ENCODE results near the gene DPEP1. TPM values are rescaled to one million over a fixed set of nuclear protein-coding genes. Genes with fewer than 3 reads are reported as not detected.

DPEP1 gene
- total RNA-seq: not detected
- not detected for total RNA-seq (2013)

- Histone ChIP-seq H3K27ac (ENCODE audit: low read length) (no peak within 1 kb of the TSS), H3K4me3 (ENCODE audit: low read length) (no peak within 1 kb of the TSS), H3K27me3 (ENCODE audit: control insufficient read depth, insufficient read depth, low read length) (no peaks in the 10 kb centered on the region), H3K9me3 (ENCODE audit: control insufficient read depth, insufficient read depth, low read length) (peaks cover 13% of the 10 kb centered on the region), H3K4me1 (ENCODE audit: control insufficient read depth, insufficient read depth, low read length) (peaks cover 22% of the 10 kb centered on the region), H3K36me3 (ENCODE audit: control insufficient read depth, insufficient read depth, low read length) (no peaks in the 10 kb centered on the region)
- WGBS (ENCODE audit: insufficient coverage): 68% methylated on average over 19 of the region's 19 CpGs
- TF ChIP-seq CTCF (IDR thresholded peaks at IDR 0.05): no peak
- Mint-ChIP-seq H3K36me3 (no peaks in the 10 kb centered on the region), H3K4me3 (no peak within 1 kb of the TSS), H3K27ac (no peak within 1 kb of the TSS), H3K9me3 (peaks cover 2 to 3% of the 10 kb centered on the region in 2 donors), H3K27me3 (ENCODE audit: low read depth in 2 of 2) (peaks cover 0 to 7% of the 10 kb centered on the region in 2 donors), H3K4me1 (peaks cover 12 to 14% of the 10 kb centered on the region in 2 donors)
- intact Hi-C loops (cut with micrococcal nuclease): no loop called here
- ATAC-seq (no peak), DNase-seq (no peak)
Observed at GRCh38 chr16:89613231-89613953, at the start of gene DPEP1. Gene DPEP1 (plus strand): TSS chr16:89613642. CDS start chr16:89630411, 16,769 bp downstream.

GRCh38 chr16:89564476-89565255 lies 48.8 kb upstream of the DPEP1 start:
- H3K36me3 ChIP-seq (ENCODE audit: control insufficient read depth, insufficient read depth, low read length): peaks cover 37% of the 10 kb centered on the region
- DNase-seq (no peak), ATAC-seq (no peak)
- 81% methylated on average over 22 of the region's 22 CpGs for WGBS (ENCODE audit: insufficient coverage)
- no peaks in the 10 kb centered on the region for H3K27me3 ChIP-seq (ENCODE audit: control insufficient read depth, insufficient read depth, low read length)
- Mint-ChIP-seq H3K9me3 (no peaks in the 10 kb centered on the region), H3K27me3 (ENCODE audit: low read depth in 2 of 2) (no peaks in the 10 kb centered on the region), H3K4me3 (no peak overlapping the region), H3K36me3 (peaks cover 11% of the 10 kb centered on the region), H3K4me1 (peaks cover 31 to 36% of the 10 kb centered on the region in 2 donors), H3K27ac (peak overlapping the region in 1 of 2 donors; percentile 77)
- intact Hi-C loops (cut with micrococcal nuclease): loop anchor here (5.0 to 10.0 kb wide), 2 partner anchors 72 to 90 kb away; partner anchors contain the start of genes ANKRD11, CHMP1A and SPATA33
- TF ChIP-seq CTCF (IDR thresholded peaks at IDR 0.05): no peak
- no peaks in the 10 kb centered on the region for H3K9me3 ChIP-seq (ENCODE audit: control insufficient read depth, insufficient read depth, low read length)
- no peak overlapping the region for H3K27ac ChIP-seq (ENCODE audit: low read length)
- peaks cover 39% of the 10 kb centered on the region for H3K4me1 ChIP-seq (ENCODE audit: control insufficient read depth, insufficient read depth, low read length)
- no peak overlapping the region for H3K4me3 ChIP-seq (ENCODE audit: low read length)

- no peaks in the 10 kb centered on the region for H3K9me3 ChIP-seq (ENCODE audit: control insufficient read depth, insufficient read depth, low read length)
- H3K4me1 ChIP-seq (ENCODE audit: control insufficient read depth, insufficient read depth, low read length): peaks cover 34% of the 10 kb centered on the region
- H3K36me3 ChIP-seq (ENCODE audit: control insufficient read depth, insufficient read depth, low read length): peaks cover 37% of the 10 kb centered on the region
- Mint-ChIP-seq H3K36me3 (peaks cover 11% of the 10 kb centered on the region), H3K4me3 (no peak overlapping the region), H3K27ac (peak overlapping the region in 1 of 2 donors; percentile 77), H3K4me1 (peaks cover 27 to 32% of the 10 kb centered on the region in 2 donors), H3K27me3 (ENCODE audit: low read depth in 2 of 2) (no peaks in the 10 kb centered on the region), H3K9me3 (no peaks in the 10 kb centered on the region)
- TF ChIP-seq CTCF (IDR thresholded peaks at IDR 0.05): no peak
- intact Hi-C loops (cut with micrococcal nuclease): loop anchor here (10.0 kb wide), 1 partner anchor 90 kb away; the partner anchor contains the start of genes CHMP1A and SPATA33
- no peak for ATAC-seq
- DNase-seq: no peak
- no peak overlapping the region for H3K4me3 ChIP-seq (ENCODE audit: low read length)
- 48% methylated on average over 3 of the region's 3 CpGs for WGBS (ENCODE audit: insufficient coverage)
- no peak overlapping the region for H3K27ac ChIP-seq (ENCODE audit: low read length)
- no peaks in the 10 kb centered on the region for H3K27me3 ChIP-seq (ENCODE audit: control insufficient read depth, insufficient read depth, low read length)
Observed at GRCh38 chr16:89565256-89565505, 48.3 kb upstream of the DPEP1 start.
